Measurements from ENCODE around the gene SLC43A1. TPM values are rescaled to one million over a fixed set of nuclear protein-coding genes. Genes with fewer than 3 reads are reported as not detected.

SLC43A1 gene
- total RNA-seq, 1 donor from 2014 or later: 11.7 TPM

Small RNAs within 50 kb of the gene (small RNA-seq; reads per million reads assigned to genes)
- gene RN7SL605P (ENCODE audit: low replicate concordance) (not detected), gene RNA5SP341 (ENCODE audit: low replicate concordance) (not detected)

Other genes starting within 250 kb of the SLC43A1 start
- 81.0 TPM for gene TNKS1BP1, start 190.8 kb downstream of the SLC43A1 start, total RNA-seq
- gene SSRP1, start 179.8 kb downstream of the SLC43A1 start, total RNA-seq: 40.1 TPM
- 0.30 TPM for gene P2RX3, start 177.3 kb downstream of the SLC43A1 start, total RNA-seq
- gene PRG3, start 134.6 kb downstream of the SLC43A1 start, total RNA-seq: 2.9 TPM
- 6.8 TPM for gene PRG2, start 125.1 kb downstream of the SLC43A1 start, total RNA-seq
- 18.3 TPM for gene SLC43A3, start 88.6 kb downstream of the SLC43A1 start, total RNA-seq
- gene RTN4RL2, start 55.2 kb downstream of the SLC43A1 start, total RNA-seq: 0.49 TPM
- gene TIMM10, start 15.1 kb upstream of the SLC43A1 start, total RNA-seq: 21.0 TPM
- 7.9 TPM for gene SMTNL1, start 21.9 kb upstream of the SLC43A1 start, total RNA-seq
- gene UBE2L6, start 52.0 kb upstream of the SLC43A1 start, total RNA-seq: 9.9 TPM
- gene SERPING1, start 82.0 kb upstream of the SLC43A1 start, total RNA-seq: 23.5 TPM
- gene YPEL4, start 134.2 kb upstream of the SLC43A1 start, total RNA-seq: 1.1 TPM
- 9.7 TPM for gene CLP1, start 142.1 kb upstream of the SLC43A1 start, total RNA-seq
- 23.8 TPM for gene ZDHHC5, start 152.4 kb upstream of the SLC43A1 start, total RNA-seq
- 10.9 TPM for gene MED19, start 196.5 kb upstream of the SLC43A1 start, total RNA-seq
- gene TMX2, start 196.9 kb upstream of the SLC43A1 start, total RNA-seq: 33.8 TPM
- 38.1 TPM for gene SELENOH, start 225.8 kb upstream of the SLC43A1 start, total RNA-seq
- gene BTBD18, start 236.1 kb upstream of the SLC43A1 start, total RNA-seq: not detected
- 191 TPM for gene CTNND1, start 246.1 kb upstream of the SLC43A1 start, total RNA-seq

All from skin of body (tissue), 2 donors.